ENCODE results near the gene NXT1.

DNA sequence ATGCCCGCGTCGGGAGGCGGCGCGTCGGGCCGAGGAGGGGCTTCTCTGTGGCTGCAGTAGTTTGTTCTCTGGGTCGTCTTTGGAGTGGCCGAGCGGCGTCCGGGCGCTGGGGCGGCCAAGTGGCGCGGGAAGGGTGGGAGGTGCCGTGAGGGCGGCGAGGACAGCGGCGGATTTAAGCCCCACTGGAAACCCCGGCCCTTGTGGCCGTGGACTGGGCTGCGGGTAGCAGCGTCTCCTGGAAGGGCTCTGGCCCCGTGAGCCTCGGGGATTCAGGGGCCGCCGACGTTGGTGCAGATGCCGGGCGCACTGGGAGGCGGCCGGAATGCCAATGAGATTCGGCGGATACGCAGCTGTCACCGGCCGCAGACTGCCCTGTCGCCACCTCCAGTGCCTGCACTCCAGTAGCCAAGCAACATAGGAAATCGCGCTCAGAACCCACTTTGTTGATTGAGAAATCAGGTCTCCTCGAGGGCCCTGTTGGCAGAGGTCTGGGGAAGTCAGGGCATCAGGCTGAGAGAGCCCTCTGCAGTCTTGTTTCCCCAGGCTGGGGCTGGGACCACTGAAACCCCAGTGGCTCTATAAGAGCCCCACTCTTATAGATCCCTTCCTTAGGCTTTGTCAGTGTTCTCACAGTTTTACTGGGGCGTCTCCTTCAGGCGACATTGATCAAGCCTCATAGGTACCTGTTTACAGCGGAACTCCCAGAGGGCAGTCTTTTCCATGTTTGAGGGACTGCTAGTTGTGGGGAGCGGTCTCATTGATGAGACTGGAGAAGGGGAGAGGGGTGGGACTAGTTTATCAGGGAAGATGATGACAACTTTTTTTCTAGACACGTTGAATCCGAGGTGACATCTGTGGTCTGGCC lies 12.0 kb downstream of the NXT1 start:
- TF ChIP-seq CTCF (IDR thresholded peaks at IDR 0.05) (no peak), POLR2A (IDR thresholded peaks at IDR 0.05) (no peak), EP300 (IDR thresholded peaks at IDR 0.05) (no peak)
